HG02981 (cell line): Measurements from ENCODE around the gene HMGB1.

Experiments used
- ATAC-seq: cut with Tn5 transposase; IDR thresholded peaks from one replicate; pipeline ENCODE4 v1.9.1; 2021; ENCODE audit warnings: mild to moderate bottlenecking, moderate library complexity; ENCODE audit not compliant: unreplicated experiment

The HMGB1 gene

DNA sequence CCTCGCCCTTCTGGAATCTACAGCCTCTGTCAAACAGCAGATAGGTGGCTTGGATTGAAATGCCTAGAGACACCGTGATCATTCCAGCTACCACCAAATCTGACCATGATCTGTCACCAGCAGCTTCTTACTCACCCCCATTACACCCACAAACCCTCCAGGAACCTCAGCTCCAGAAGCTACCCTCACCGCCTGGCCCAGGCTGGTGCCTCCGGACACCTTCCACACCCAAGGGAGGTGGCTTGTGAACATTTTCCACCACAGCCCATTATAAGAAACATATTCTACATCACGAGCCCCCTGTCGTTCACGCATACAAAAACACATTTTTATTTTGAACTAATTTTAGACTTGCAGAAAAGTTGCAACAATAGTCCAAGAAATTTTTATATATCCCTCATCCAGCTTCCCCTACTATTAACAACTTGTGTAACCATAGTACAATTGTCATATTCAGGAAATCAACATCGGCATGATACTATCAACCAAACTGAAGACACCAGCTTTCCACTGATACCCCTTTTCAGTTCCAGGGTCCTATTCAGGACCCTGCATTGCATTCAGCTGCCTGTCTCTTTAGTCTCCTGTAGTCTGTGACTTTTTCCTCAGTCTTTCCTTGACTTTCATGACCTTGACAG lies 58.8 kb downstream of the HMGB1 start:
- ATAC-seq: no peak
